ENCODE data around the gene FKBP6. TPM values are rescaled to one million over a fixed set of nuclear protein-coding genes. Genes with fewer than 3 reads are reported as not detected.
"Not testable (repeated sequence)": the region's sequence is repeated elsewhere in the genome, so short reads cannot be mapped to it uniquely, and the experiment has no call there.

FKBP6 gene
- total and polyA plus RNA-seq, 9 of the 15 experiments (the other 6 are each of a cell fraction or from before 2014, with no cell fraction given) = not detected

- CTCF ChIA-PET (ENCODE audit: low intra/inter-chr PET ratio); H3K27ac ChIP-seq (ENCODE audit: extremely low read depth, low read depth, low read length); ATAC-seq; H3K9me3 ChIP-seq (replicated peaks; ENCODE audit: control insufficient read depth, insufficient read depth, low read depth, low read length); in situ Hi-C loops (cut with MboI); DNase-seq (ENCODE audit: extremely low read depth in 1 of 4, low spot score in 3 of 4); H2AFZ ChIP-seq (ENCODE audit: low read depth, low read length); H3K4me3 ChIP-seq; H3K9me1 ChIP-seq (ENCODE audit: control insufficient read depth, insufficient read depth, low read length); H4K20me1 ChIP-seq (replicated peaks; ENCODE audit: control insufficient read depth, insufficient read depth, low read length); H3K4me1 ChIP-seq (replicated peaks in 1 of 2; ENCODE audit: control insufficient read depth in 2 of 2, insufficient read depth in 2 of 2, low read length in 2 of 2); intact Hi-C loops (cut with micrococcal nuclease); H3K4me2 ChIP-seq (ENCODE audit: insufficient read depth, low read length); H3K9ac ChIP-seq (ENCODE audit: insufficient read depth in 1 of 2, low read depth in 2 of 2, low read length in 2 of 2); POLR2A ChIA-PET; H3K79me2 ChIP-seq (ENCODE audit: control insufficient read depth, insufficient read depth, low read length); FAIRE-seq; H3K36me3 ChIP-seq (ENCODE audit: control insufficient read depth, insufficient read depth, low read length); BruUV-seq (replicated peaks): not testable (repeated sequence)
- peak; percentile 70 for TF ChIP-seq ZFP36 (IDR thresholded peaks at IDR 0.05; ENCODE audit: low read depth, low read length, partially characterized antibody)
- 20% methylated on average over 24 of the region's 68 CpGs for WGBS (ENCODE audit: insufficient coverage, low coverage, missing lambda C conversion rate)
- peaks cover 8 to 44% of the 10 kb centered on the region in 2 experiments; a peak in 4 of 5 replicates for H3K27me3 ChIP-seq (ENCODE audit: control insufficient read depth in 2 of 2, insufficient read depth in 2 of 2, low read length in 2 of 2)
These were observed 49.6 kb downstream of the FKBP6 start for GRCh38 chr7:73377413-73378200.

GRCh38 chr7:73382934-73383503 is 55.1 kb downstream of the FKBP6 start:
- Histone ChIP-seq H3K36me3 (ENCODE audit: control insufficient read depth, insufficient read depth, low read length) (no peaks in the 10 kb centered on the region), H2AFZ (ENCODE audit: low read depth, low read length) (no peak overlapping the region), H3K27me3 (ENCODE audit: control insufficient read depth in 2 of 2, insufficient read depth in 2 of 2, low read length in 2 of 2) (peaks cover 4 to 22% of the 10 kb centered on the region in 2 experiments; a peak in 3 of 5 replicates), H3K9me3 (replicated peaks; ENCODE audit: control insufficient read depth, insufficient read depth, low read depth, low read length) (no peaks in the 10 kb centered on the region; the same call in 1 of the 2 replicates), H3K9me1 (ENCODE audit: control insufficient read depth, insufficient read depth, low read length) (no peaks in the 10 kb centered on the region), H4K20me1 (replicated peaks; ENCODE audit: control insufficient read depth, insufficient read depth, low read length) (no peaks in the 10 kb centered on the region), H3K9ac (ENCODE audit: insufficient read depth in 1 of 2, low read depth in 2 of 2, low read length in 2 of 2) (no peak overlapping the region), H3K79me2 (ENCODE audit: control insufficient read depth, insufficient read depth, low read length) (no peaks in the 10 kb centered on the region), H3K27ac (ENCODE audit: extremely low read depth, low read depth, low read length) (no peak overlapping the region), H3K4me3 (no peak overlapping the region), H3K4me2 (ENCODE audit: insufficient read depth, low read length) (no peak overlapping the region), H3K4me1 (replicated peaks in 1 of 2; ENCODE audit: control insufficient read depth in 2 of 2, insufficient read depth in 2 of 2, low read length in 2 of 2) (no peaks in the 10 kb centered on the region)
- DNase-seq (ENCODE audit: extremely low read depth in 1 of 4, low spot score in 3 of 4) = no peak
- ATAC-seq = no peak
- CTCF ChIA-PET (ENCODE audit: low intra/inter-chr PET ratio) = no interaction called here
- BruUV-seq (replicated peaks) = no TSS peak
- in situ Hi-C loops (cut with MboI) (no loop called here), intact Hi-C loops (cut with micrococcal nuclease) (no loop called here)
- POLR2A ChIA-PET = no interaction called here
- 0% methylated on average over 4 of the region's 4 CpGs for WGBS (ENCODE audit: insufficient coverage, low coverage, missing lambda C conversion rate)
- FAIRE-seq = no peak
- TF ChIP-seq HSF4 (CRISPR knock-in tag; IDR thresholded peaks at IDR 0.05; ENCODE audit: borderline replicate concordance) (no peak), CREB5 (CRISPR knock-in tag; IDR thresholded peaks at IDR 0.05) (no peak), FIP1L1 (IDR thresholded peaks at IDR 0.05; ENCODE audit: low read depth, low read length, poor library complexity, severe bottlenecking) (no peak), TCF7 (IDR thresholded peaks at IDR 0.05; ENCODE audit: borderline replicate concordance) (no peak), ZNF449 (CRISPR knock-in tag; IDR thresholded peaks at IDR 0.05) (no peak), ETS1 (conservative IDR thresholded peaks at IDR 0.05; ENCODE audit: control insufficient read depth, low read depth, low read length) (no peak), NR3C1 (CRISPR knock-in tag; IDR thresholded peaks at IDR 0.05) (no peak), SRSF7 (optimal IDR thresholded peaks at IDR 0.05; ENCODE audit: low read depth, low read length) (no peak)
